ENCODE measurements around the gene NOSIP. TPM values are rescaled to one million over a fixed set of nuclear protein-coding genes. Genes with fewer than 3 reads are reported as not detected.
A peak's percentile ranks its signal among the peaks of the same experiment; 100 is the strongest.

The NOSIP gene
- total and polyA plus RNA-seq, 11 donors, result 37.3 to 91.3 (median 49.0) TPM

DNA sequence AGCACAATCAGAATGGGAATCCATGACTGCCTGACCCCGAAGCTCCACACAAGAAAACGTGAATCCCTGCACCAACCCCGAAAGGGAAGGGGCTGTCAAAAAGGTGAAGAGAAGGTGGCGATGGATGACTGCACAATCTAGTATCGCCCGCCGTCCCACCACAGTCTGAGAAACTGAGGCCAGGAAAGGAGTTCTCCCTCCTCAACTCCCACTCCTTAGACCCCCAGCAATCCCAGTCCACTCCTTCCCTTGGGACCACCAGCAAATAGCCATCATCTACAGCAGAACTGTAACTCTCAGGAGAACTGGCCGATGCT lies 451 bp downstream of the NOSIP start:
- 1 to 4% (median 2%) methylated on average over 8 of the region's 8 CpGs for WGBS, 4 donors
- Histone ChIP-seq H3K4me3 (peak overlapping the region; percentile 45 to 87 (median 72)), H3K9me3 (no peaks in the 10 kb centered on the region), H3K27me3 (no peaks in the 10 kb centered on the region), H3K27ac (peak overlapping the region; percentile 60 to 89 (median 78)), H3K36me3 (peaks cover 0 to 24% (median 18%) of the 10 kb centered on the region in 9 donors), H3K4me1 (peaks cover 0 to 32% (median 17%) of the 10 kb centered on the region in 12 donors)
- peak in 2 of 4 donors; percentile 2 to 5 for ATAC-seq
- DNase-seq, result no peak
- intact Hi-C loops (cut with DNase I), result loop anchor here in 4 of 10 donors (5.0 to 10.0 kb wide), 2 partner anchors 92 to 95 kb away; partner anchors contain the start of gene PRMT1 (in 2 of the 4)
- no peak for TF ChIP-seq POLR2A (IDR thresholded peaks at IDR 0.05)
- TF ChIP-seq, protein P1, sequence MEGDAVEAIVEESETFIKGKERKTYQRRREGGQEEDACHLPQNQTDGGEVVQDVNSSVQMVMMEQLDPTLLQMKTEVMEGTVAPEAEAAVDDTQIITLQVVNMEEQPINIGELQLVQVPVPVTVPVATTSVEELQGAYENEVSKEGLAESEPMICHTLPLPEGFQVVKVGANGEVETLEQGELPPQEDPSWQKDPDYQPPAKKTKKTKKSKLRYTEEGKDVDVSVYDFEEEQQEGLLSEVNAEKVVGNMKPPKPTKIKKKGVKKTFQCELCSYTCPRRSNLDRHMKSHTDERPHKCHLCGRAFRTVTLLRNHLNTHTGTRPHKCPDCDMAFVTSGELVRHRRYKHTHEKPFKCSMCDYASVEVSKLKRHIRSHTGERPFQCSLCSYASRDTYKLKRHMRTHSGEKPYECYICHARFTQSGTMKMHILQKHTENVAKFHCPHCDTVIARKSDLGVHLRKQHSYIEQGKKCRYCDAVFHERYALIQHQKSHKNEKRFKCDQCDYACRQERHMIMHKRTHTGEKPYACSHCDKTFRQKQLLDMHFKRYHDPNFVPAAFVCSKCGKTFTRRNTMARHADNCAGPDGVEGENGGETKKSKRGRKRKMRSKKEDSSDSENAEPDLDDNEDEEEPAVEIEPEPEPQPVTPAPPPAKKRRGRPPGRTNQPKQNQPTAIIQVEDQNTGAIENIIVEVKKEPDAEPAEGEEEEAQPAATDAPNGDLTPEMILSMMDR (IDR thresholded peaks at IDR 0.05), result no peak

DNA sequence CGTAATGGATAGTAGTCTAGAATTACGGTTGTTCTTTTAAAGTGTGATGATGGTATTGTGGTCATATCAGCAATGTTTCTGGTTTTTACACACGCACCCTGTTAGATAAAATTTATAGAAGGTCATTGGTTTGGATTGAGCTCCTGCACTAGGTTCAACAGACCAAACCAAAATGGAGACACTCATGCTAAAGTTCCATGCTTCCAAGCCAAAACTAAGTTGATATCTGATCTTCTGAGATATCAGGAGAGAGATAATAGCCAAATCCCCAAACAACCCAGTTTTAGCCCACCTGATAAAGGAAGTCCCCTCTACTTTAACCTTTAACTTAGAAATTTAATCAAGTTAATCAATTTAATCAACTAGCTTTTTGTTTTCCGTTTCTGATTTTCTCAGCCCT lies 1.2 kb downstream of the NOSIP start:
- Histone ChIP-seq H3K4me3 (peak overlapping the region in 10 of 12 donors; percentile 61 to 87 (median 72)), H3K9me3 (no peaks in the 10 kb centered on the region), H3K27ac (peak overlapping the region in 2 of 12 donors; percentile 71 to 89), H3K36me3 (peaks cover 0 to 29% (median 20%) of the 10 kb centered on the region in 9 donors), H3K27me3 (no peaks in the 10 kb centered on the region), H3K4me1 (peaks cover 0 to 32% (median 17%) of the 10 kb centered on the region in 12 donors)
- ATAC-seq (no peak), DNase-seq (no peak)
- intact Hi-C loops (cut with DNase I), result loop anchor here in 3 of 10 donors (5.0 to 10.0 kb wide), 2 partner anchors 93 to 96 kb away; partner anchors contain the start of gene PRMT1 (in 2 of the 3)
- TF ChIP-seq, protein P1 (IDR thresholded peaks at IDR 0.05), result no peak
- no peak for TF ChIP-seq POLR2A (IDR thresholded peaks at IDR 0.05)
- 54 to 64% (median 62%) methylated on average over 4 of the region's 4 CpGs for WGBS, 4 donors

DNA sequence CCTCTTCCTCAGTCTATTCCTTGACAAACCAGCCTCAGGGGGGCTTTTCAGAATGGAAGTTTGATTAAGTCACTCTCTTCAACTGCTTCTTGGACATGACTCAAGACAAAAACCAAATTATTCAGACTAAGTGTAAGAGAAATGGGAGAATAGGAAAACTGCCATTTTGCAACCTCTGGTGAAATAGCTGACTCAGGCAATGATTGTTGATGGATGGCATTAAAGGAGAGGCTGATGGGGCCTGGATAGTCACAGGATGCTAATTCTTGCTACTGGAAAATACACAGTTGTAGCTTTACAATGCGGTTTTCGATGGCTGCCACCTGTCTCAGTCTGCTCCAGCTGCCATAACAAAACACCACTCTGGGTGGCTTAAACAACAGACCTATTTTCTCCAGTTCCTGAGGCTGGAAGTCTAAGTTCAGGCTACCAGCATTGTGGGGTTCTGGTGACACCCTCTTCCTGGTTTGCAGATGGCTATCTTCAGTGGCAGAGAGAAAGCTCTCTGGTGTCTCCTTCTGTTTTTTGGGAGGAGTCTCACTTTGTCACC lies 6.1 kb downstream of the NOSIP start:
- H3K4me1 ChIP-seq, result peaks cover 4 to 32% (median 22%) of the 10 kb centered on the region in 12 donors
- no peak overlapping the region for H3K4me3 ChIP-seq
- H3K27me3 ChIP-seq, result no peaks in the 10 kb centered on the region
- DNase-seq (no peak), ATAC-seq (no peak)
- TF ChIP-seq POLR2A (IDR thresholded peaks at IDR 0.05), result no peak
- TF ChIP-seq, protein P1 (IDR thresholded peaks at IDR 0.05), result no peak
- WGBS, 4 donors, result 88 to 95% (median 89%) methylated on average over 2 of the region's 2 CpGs
- no peaks in the 10 kb centered on the region for H3K9me3 ChIP-seq
- H3K36me3 ChIP-seq, result peaks cover 0 to 42% (median 28%) of the 10 kb centered on the region in 9 donors
- H3K27ac ChIP-seq, result no peak overlapping the region
- intact Hi-C loops (cut with DNase I), result loop anchor here in 4 of 10 donors (5.0 to 10.0 kb wide), 4 partner anchors 98 to 182 kb away; partner anchors contain the start of gene PRMT1 (in 3 of the 4)

DNA sequence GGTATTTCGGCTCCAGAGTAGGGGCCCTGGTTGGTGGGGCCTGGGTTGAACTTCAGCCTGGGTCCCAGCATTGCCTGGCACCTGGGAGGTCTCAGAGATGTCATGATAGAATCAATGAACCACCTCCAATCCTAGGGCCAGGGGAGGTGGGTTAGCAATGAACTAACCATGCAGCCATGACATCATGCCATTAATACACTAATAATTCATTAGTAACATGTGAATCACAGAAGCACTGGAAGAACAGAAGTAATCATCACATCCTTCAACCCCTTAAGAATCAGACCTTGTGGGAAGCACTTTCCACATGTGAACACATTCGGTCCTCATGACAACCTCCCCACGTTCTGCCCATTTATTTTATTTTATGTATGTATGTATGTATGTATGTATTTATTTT lies 6.9 kb downstream of the NOSIP start:
- no peak for TF ChIP-seq POLR2A (IDR thresholded peaks at IDR 0.05)
- TF ChIP-seq, protein P1 (IDR thresholded peaks at IDR 0.05), result no peak
- H3K4me3 ChIP-seq, result no peak overlapping the region
- no peak overlapping the region for H3K27ac ChIP-seq
- intact Hi-C loops (cut with DNase I), result loop anchor here in 4 of 10 donors (5.0 to 10.0 kb wide), 4 partner anchors 99 to 181 kb away; partner anchors contain the start of gene PRMT1 (in 3 of the 4)
- peaks cover 0 to 42% (median 28%) of the 10 kb centered on the region in 9 donors for H3K36me3 ChIP-seq
- no peaks in the 10 kb centered on the region for H3K27me3 ChIP-seq
- 79 to 92% (median 83%) methylated on average over 3 of the region's 3 CpGs for WGBS, 4 donors
- peaks cover 4 to 24% (median 14%) of the 10 kb centered on the region in 12 donors for H3K4me1 ChIP-seq
- H3K9me3 ChIP-seq, result no peaks in the 10 kb centered on the region
- ATAC-seq (no peak), DNase-seq (no peak)
